GM23338 (cell line): Measurements from ENCODE around the gene CYB5RL.

Experiments used
- CTCF ChIP-seq, 2 experiments: fragments of 200-600 bp in 1 of 2; sonication (generic) in 1 of 2; conservative IDR thresholded peaks; 2 replicates each; pipeline versions ENCODE4 v1.5.1 to v1.6.1; 2016 to 2017; ENCODE audit warnings: antibody characterized with exemption in 2 of 2, low read depth in 2 of 2, mild to moderate bottlenecking in 2 of 2, moderate library complexity in 1 of 2
- EZH2 ChIP-seq: fragments of 200-600 bp; sonication (generic); IDR thresholded peaks from one replicate; pipeline ENCODE4 v1.8.0; 2017; ENCODE audit warnings: antibody characterized with exemption, mild to moderate bottlenecking, low read depth; ENCODE audit not compliant: unreplicated experiment

- TF ChIP-seq EZH2 (no peak), CTCF (conservative IDR thresholded peaks at IDR 0.05; ENCODE audit: low read depth in 2 of 2) (no peak)
These were observed 26.9 kb downstream of the CYB5RL start for GRCh38 chr1:54172614-54173599.
